Right lobe of liver (tissue), 4 donors: Measurements from ENCODE around the gene CERK.

Source experiments
- CTCF ChIP-seq, 4 donors: fragments of 200-600 bp in 3 of 4; fragments of 450-650 bp in 1 of 4; IDR thresholded peaks; one replicate each; pipeline versions ENCODE4 v1.5.1 to v1.8.0; 2016 to 2022; ENCODE audit warnings: antibody characterized with exemption in 4 of 4, mild to moderate bottlenecking in 2 of 4
- POLR2A ChIP-seq: fragments of 450-650 bp; IDR thresholded peaks from one replicate; pipeline ENCODE4 v1.6.1; 2017; ENCODE audit warnings: antibody characterized with exemption, mild to moderate bottlenecking
- donor health status: DM: no; HTN: no; CAD: no.
- donor health status: DM: no; HTN: no; CAD: no.
- donor health status: DM: no; HTN: yes; CAD: no.

- no peak for TF ChIP-seq CTCF (IDR thresholded peaks at IDR 0.05)
- no peak for TF ChIP-seq POLR2A
Observed at GRCh38 chr22:46676479-46676878, 61.6 kb downstream of the CERK start.
